RWPE2 (cell line): ENCODE results near the gene ZFR2.

Source experiments
- ATAC-seq: fragments of 200-7000 bp; cut with Tn5 transposase; 3 replicates; pipeline ENCODE4 v1.9.1; 2021; ENCODE audit warnings: low read depth
- DNase-seq: peaks from one replicate; pipeline ENCODE4 v3.0.0-alpha.2; 2020; ENCODE audit warnings: low spot score
- H3K27ac ChIP-seq: fragments of 450-650 bp; 2 replicates; pipeline ENCODE4 v1.5.1; 2017; ENCODE audit warnings: mild to moderate bottlenecking; ENCODE audit not compliant: poor library complexity, severe bottlenecking
- H3K27me3 ChIP-seq: fragments of 250-450 bp; sonication (Bioruptor Pico); 2 replicates; pipeline ENCODE4 v1.5.1; 2021; ENCODE audit warnings: mild to moderate bottlenecking, moderate library complexity; ENCODE audit not compliant: insufficient read depth, poor library complexity, severe bottlenecking
- H3K36me3 ChIP-seq: fragments of 250-450 bp; sonication (Bioruptor Pico); 2 replicates; pipeline ENCODE4 v1.5.1; 2020; ENCODE audit warnings: low read depth, mild to moderate bottlenecking, moderate library complexity
- H3K4me1 ChIP-seq: fragments of 250-450 bp; sonication (Bioruptor Pico); 2 replicates; pipeline ENCODE4 v1.5.1; 2021; ENCODE audit warnings: mild to moderate bottlenecking, moderate library complexity; ENCODE audit not compliant: insufficient read depth, poor library complexity, severe bottlenecking
- H3K4me3 ChIP-seq: fragments of 250-450 bp; sonication (Bioruptor Pico); 2 replicates; pipeline ENCODE4 v1.5.1; 2021; ENCODE audit warnings: mild to moderate bottlenecking, moderate library complexity; ENCODE audit not compliant: severe bottlenecking
- H3K9me3 ChIP-seq: fragments of 250-450 bp; sonication (Bioruptor Pico); 2 replicates; pipeline ENCODE4 v1.5.1; 2021; ENCODE audit warnings: mild to moderate bottlenecking, moderate library complexity; ENCODE audit not compliant: severe bottlenecking
- TF ChIP-seq, protein P1 (sequence below): fragments of 450-650 bp; IDR thresholded peaks from one replicate; pipeline ENCODE4 v1.5.1; 2017; ENCODE audit warnings: mild to moderate bottlenecking, moderate library complexity; ENCODE audit not compliant: poor library complexity, severe bottlenecking

ZFR2 gene

DNA sequence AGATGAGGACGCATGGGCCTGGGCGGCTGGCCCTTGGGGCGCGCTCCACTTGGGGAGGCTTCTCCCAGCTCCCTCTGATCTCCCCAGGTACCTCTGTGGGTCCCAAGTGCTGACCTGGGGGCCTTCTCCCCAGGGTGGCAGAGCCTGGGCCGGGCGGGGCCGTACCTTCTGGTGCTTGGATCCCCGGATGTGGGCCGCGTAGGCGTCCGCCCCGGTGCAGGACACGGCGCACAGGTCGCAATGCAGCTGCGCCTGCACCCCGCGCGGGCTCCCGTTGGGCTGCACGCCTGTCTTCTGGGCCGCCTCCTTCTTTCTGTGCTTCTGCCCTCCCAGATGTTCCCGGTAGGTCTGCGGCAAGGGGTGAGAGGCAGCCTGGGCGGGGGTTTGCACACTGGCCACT is 41.5 kb downstream of the ZFR2 start:
- Histone ChIP-seq H3K4me1 (peaks cover 7% of the 10 kb centered on the region), H3K27ac (no peak overlapping the region), H3K4me3 (no peak overlapping the region), H3K27me3 (no peaks in the 10 kb centered on the region), H3K9me3 (no peaks in the 10 kb centered on the region), H3K36me3 (no peaks in the 10 kb centered on the region)
- DNase-seq (no peak), ATAC-seq (no peak)
- TF ChIP-seq, protein P1, sequence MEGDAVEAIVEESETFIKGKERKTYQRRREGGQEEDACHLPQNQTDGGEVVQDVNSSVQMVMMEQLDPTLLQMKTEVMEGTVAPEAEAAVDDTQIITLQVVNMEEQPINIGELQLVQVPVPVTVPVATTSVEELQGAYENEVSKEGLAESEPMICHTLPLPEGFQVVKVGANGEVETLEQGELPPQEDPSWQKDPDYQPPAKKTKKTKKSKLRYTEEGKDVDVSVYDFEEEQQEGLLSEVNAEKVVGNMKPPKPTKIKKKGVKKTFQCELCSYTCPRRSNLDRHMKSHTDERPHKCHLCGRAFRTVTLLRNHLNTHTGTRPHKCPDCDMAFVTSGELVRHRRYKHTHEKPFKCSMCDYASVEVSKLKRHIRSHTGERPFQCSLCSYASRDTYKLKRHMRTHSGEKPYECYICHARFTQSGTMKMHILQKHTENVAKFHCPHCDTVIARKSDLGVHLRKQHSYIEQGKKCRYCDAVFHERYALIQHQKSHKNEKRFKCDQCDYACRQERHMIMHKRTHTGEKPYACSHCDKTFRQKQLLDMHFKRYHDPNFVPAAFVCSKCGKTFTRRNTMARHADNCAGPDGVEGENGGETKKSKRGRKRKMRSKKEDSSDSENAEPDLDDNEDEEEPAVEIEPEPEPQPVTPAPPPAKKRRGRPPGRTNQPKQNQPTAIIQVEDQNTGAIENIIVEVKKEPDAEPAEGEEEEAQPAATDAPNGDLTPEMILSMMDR, result no peak

DNA sequence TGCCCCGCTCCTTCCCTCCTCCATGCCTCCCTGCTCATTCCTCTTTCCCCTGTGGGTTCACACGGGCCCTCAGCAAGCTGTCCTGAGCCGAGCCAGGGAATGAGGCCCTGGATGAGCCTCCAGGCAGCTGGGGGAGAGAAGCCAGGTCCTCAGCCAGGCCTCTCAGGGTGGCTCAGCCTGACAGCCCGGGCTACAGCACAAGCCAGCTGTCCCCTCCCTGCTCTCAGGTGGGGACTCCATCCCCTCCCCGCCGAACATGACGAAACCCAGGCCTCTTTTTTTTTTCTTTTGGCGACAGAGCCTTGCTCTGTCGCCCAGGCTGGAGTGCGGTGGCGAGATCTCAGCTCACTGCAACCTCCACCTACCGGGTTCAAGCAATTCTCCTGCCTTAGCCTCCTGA is 42.7 kb downstream of the ZFR2 start:
- Histone ChIP-seq H3K27ac (no peak overlapping the region), H3K27me3 (no peaks in the 10 kb centered on the region), H3K4me1 (peaks cover 7% of the 10 kb centered on the region), H3K36me3 (no peaks in the 10 kb centered on the region), H3K4me3 (no peak overlapping the region), H3K9me3 (no peaks in the 10 kb centered on the region)
- ATAC-seq (no peak), DNase-seq (no peak)
- TF ChIP-seq, protein P1, result no peak

DNA sequence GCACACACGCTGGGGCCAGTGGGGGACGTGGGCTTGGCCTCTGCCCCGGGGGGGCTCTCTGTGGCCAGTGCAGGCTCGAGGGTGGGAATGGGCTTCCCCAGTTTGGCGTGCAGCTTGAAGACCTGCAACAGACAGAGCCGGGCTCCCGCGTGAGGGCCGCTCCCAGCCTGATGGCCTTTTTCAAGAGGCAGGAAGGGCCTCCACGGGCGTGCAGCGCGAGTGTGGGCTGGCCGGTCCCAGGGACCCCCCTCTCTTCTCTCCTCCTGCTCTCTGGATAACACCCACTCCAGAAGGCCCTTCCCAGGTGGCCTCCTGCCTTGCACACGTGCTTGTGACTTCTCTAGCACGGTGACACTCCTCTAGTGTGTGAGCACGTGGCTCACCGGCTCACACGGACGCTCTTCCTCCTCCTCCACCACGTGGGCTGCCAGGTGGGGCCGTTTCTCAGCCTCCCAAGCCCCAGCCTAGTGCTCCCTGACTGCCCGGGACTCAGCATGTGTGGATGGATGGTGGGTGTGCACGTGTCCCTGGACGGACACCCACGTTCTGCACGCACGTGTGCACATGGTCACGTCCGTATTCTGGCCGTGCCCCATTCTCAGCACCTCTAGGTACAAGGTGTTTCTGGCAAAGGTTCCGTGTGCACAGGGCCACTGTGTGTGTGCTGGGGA is 43.4 kb downstream of the ZFR2 start:
- Histone ChIP-seq H3K36me3 (no peaks in the 10 kb centered on the region), H3K9me3 (no peaks in the 10 kb centered on the region), H3K27me3 (no peaks in the 10 kb centered on the region), H3K4me1 (peaks cover 7% of the 10 kb centered on the region), H3K27ac (no peak overlapping the region), H3K4me3 (no peak overlapping the region)
- TF ChIP-seq, protein P1, result no peak
- DNase-seq, result no peak
- no peak for ATAC-seq

DNA sequence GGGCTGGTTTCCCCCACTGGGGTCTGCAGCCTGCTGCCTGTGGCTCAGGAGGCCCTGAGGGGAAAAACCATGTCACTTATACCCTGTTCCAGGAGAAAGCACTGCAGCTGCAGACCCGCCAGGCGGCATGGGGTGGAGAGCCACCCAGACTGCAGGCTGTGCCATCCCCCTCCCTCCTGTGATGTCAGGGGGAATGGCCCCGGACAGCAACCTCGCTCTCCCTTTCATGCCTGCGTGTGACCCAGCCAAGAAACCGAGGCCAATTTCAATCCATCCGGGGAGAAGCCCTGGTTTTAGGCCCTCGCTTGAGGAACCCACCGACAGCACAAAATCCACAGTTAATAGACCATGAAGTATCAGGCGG is 45.5 kb downstream of the ZFR2 start:
- no peak overlapping the region for H3K4me3 ChIP-seq
- TF ChIP-seq, protein P1, result no peak

DNA sequence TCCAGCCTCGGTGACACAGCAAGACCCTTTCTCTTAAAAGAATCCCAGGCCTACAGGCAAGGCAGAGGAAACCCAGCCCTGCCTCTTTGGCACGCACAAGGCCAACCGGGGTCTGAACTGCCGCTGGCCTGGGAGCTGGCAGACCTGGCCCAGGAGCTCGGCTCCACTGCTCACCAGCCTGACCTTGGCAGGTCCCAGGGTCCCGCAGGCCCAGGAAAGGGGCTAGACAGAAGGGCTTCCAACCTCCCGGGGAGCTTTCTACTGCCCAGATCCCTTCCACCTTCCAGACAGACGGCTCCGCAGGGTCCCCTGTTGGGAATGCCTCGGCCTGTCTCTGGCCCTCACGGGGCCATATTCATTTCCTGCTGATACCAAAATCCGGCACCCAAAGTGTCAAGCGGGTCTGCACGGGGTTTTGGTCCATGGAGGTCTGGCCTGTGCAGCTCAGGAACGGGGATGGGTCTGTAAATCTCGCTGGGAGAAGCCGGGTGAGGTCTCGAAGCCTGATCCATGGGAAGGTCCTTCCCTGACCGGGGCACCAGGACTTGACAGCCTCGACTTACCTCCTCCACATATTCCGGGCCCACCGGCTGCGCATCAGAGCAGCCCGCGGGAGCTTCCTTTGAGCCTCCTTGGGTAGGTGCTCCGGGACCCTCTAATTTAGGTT is 46.0 kb downstream of the ZFR2 start:
- Histone ChIP-seq H3K4me1 (no peaks in the 10 kb centered on the region), H3K27me3 (no peaks in the 10 kb centered on the region), H3K27ac (no peak overlapping the region), H3K36me3 (no peaks in the 10 kb centered on the region), H3K4me3 (no peak overlapping the region), H3K9me3 (no peaks in the 10 kb centered on the region)
- ATAC-seq (no peak), DNase-seq (no peak)
- TF ChIP-seq, protein P1, result no peak

More for the DNA sequence above, 45.5 kb downstream of the ZFR2 start:
- H3K9me3 ChIP-seq, result no peaks in the 10 kb centered on the region
- peaks cover 4% of the 10 kb centered on the region for H3K4me1 ChIP-seq
- no peaks in the 10 kb centered on the region for H3K36me3 ChIP-seq
- ATAC-seq, result no peak
- no peak for DNase-seq
- no peaks in the 10 kb centered on the region for H3K27me3 ChIP-seq
- no peak overlapping the region for H3K27ac ChIP-seq
